Neural cell (in vitro differentiated cells): ENCODE data around the gene SLC6A17. TPM values are rescaled to one million over a fixed set of nuclear protein-coding genes. Genes with fewer than 3 reads are reported as not detected.

ENCODE experiments used
- H2AFZ ChIP-seq: fragments of 200-600, 300-800 bp; sonication (generic), shearing (Covaris generic); 2 replicates; pipeline ENCODE4 v1.6.0; 2014; ENCODE audit warnings: low read depth, mild to moderate bottlenecking, antibody characterized with exemption, low read length, moderate library complexity
- H3F3A ChIP-seq: fragments of 200-600 bp; shearing (Covaris generic); 2 replicates; pipeline ENCODE4 v1.6.1; 2016; ENCODE audit warnings: mild to moderate bottlenecking, moderate library complexity, mixed read lengths, antibody characterized with exemption, low read length; ENCODE audit not compliant: insufficient read depth, poor library complexity, severe bottlenecking
- H3K27ac ChIP-seq: fragments of 200-600, 300-800 bp; sonication (generic), shearing (Covaris generic); 2 replicates; pipeline ENCODE4 v1.5.1; 2014; ENCODE audit warnings: mild to moderate bottlenecking, low read length, moderate library complexity
- H3K27me3 ChIP-seq: fragments of 300-800, 200-600 bp; sonication (generic), shearing (Covaris generic); 2 replicates; pipeline ENCODE4 v1.6.0; 2014; ENCODE audit warnings: mild to moderate bottlenecking, low read depth, low read length, moderate library complexity; ENCODE audit not compliant: insufficient read depth
- H3K36me3 ChIP-seq: fragments of 300-800, 200-600 bp; sonication (generic), shearing (Covaris generic); 2 replicates; pipeline ENCODE4 v1.5.1; 2014; ENCODE audit warnings: mild to moderate bottlenecking, antibody characterized with exemption, low read length, moderate library complexity; ENCODE audit not compliant: insufficient read depth
- H3K4me2 ChIP-seq: fragments of 300-800, 200-600 bp; sonication (generic), shearing (Covaris generic); 2 replicates; pipeline ENCODE4 v1.6.0; 2014; ENCODE audit warnings: mild to moderate bottlenecking, low read length
- H3K4me3 ChIP-seq: fragments of 300-800, 200-600 bp; sonication (generic), shearing (Covaris generic); 2 replicates; pipeline ENCODE4 v1.5.1; 2014; ENCODE audit warnings: mild to moderate bottlenecking, low read length, moderate library complexity
- H3K79me2 ChIP-seq: fragments of 200-600 bp; shearing (Covaris generic); replicated peaks from 2 replicates; pipeline ENCODE4 v1.6.0; 2014; ENCODE audit warnings: mild to moderate bottlenecking, low read length, moderate library complexity; ENCODE audit not compliant: insufficient read depth
- H3K9ac ChIP-seq: fragments of 300-800, 200-600 bp; sonication (generic), shearing (Covaris generic); 2 replicates; pipeline ENCODE4 v1.6.1; 2016; ENCODE audit warnings: mild to moderate bottlenecking, low read length, mixed read lengths
- H3K9me2 ChIP-seq: fragments of 200-600 bp; shearing (Covaris generic); 2 replicates; pipeline ENCODE4 v1.6.1; 2016; ENCODE audit warnings: mild to moderate bottlenecking, low read length, mixed read lengths; ENCODE audit not compliant: insufficient read depth
- H3K9me3 ChIP-seq: fragments of 200-600, 300-800 bp; sonication (generic), shearing (Covaris generic); 2 replicates; pipeline ENCODE4 v1.6.1; 2016; ENCODE audit warnings: mild to moderate bottlenecking, mixed run types, low read length, moderate library complexity, mixed read lengths
- H4K20me1 ChIP-seq: fragments of 200-600 bp; shearing (Covaris generic); 2 replicates; pipeline ENCODE4 v1.6.1; 2016; ENCODE audit warnings: mild to moderate bottlenecking, mixed run types; ENCODE audit not compliant: insufficient read depth
- CTCF ChIP-seq: fragments of 450-650 bp; IDR thresholded peaks from 2 replicates; pipeline ENCODE4 v1.5.1; 2014; ENCODE audit warnings: antibody characterized with exemption, mild to moderate bottlenecking, moderate library complexity; ENCODE audit not compliant: poor library complexity, severe bottlenecking
- EP300 ChIP-seq: fragments of 450-650 bp; conservative IDR thresholded peaks from 2 replicates; pipeline ENCODE4 v1.6.1; 2014; ENCODE audit warnings: antibody characterized with exemption, mild to moderate bottlenecking, moderate library complexity; ENCODE audit not compliant: poor library complexity, severe bottlenecking
- EZH2 ChIP-seq: fragments of 200-600, 300-800 bp; shearing (Covaris generic), sonication (generic); IDR thresholded peaks from 2 replicates; pipeline ENCODE4 v1.6.1; 2014; ENCODE audit warnings: antibody characterized with exemption, low read length, borderline replicate concordance, mild to moderate bottlenecking; ENCODE audit not compliant: insufficient read depth, poor library complexity, severe bottlenecking
- MXI1 ChIP-seq: fragments of 450-650 bp; conservative IDR thresholded peaks from 2 replicates; pipeline ENCODE4 v1.6.1; 2014; ENCODE audit warnings: antibody characterized with exemption, mild to moderate bottlenecking; ENCODE audit not compliant: poor library complexity, severe bottlenecking
- POLR2AphosphoS5 ChIP-seq: IDR thresholded peaks from 2 replicates; pipeline ENCODE4 v1.6.1; 2012
- RAD21 ChIP-seq: fragments of 450-650 bp; conservative IDR thresholded peaks from 2 replicates; pipeline ENCODE4 v1.6.1; 2014; ENCODE audit warnings: antibody characterized with exemption, mild to moderate bottlenecking, moderate library complexity
- REST ChIP-seq: IDR thresholded peaks from 2 replicates; pipeline ENCODE4 v1.6.1; 2012; ENCODE audit warnings: borderline replicate concordance
- SMC3 ChIP-seq: fragments of 450-650 bp; conservative IDR thresholded peaks from 2 replicates; pipeline ENCODE4 v1.6.1; 2014; ENCODE audit warnings: antibody characterized with exemption, mild to moderate bottlenecking, moderate library complexity; ENCODE audit not compliant: poor library complexity
- TAF1 ChIP-seq: IDR thresholded peaks from 2 replicates; pipeline ENCODE4 v1.6.1; 2012; ENCODE audit warnings: low read depth
- polyA plus RNA-seq: library from polyadenylated mRNA; depleted of rRNA; stranded (reverse); fragments of >200 nt; gene quantifications from 2 replicates; pipeline ENCODE4 v1.2.3, GENCODE V29; 2014

SLC6A17 gene
- polyA plus RNA-seq, 1 donor from 2014 or later: 3.5 TPM

GRCh38 chr1:110221119-110221518, 70.8 kb downstream of the SLC6A17 start:
- Histone ChIP-seq H3K36me3 (no peaks in the 10 kb centered on the region), H3K9me3 (no peaks in the 10 kb centered on the region), H4K20me1 (no peaks in the 10 kb centered on the region), H3F3A (no peaks in the 10 kb centered on the region), H3K9ac (no peak overlapping the region), H3K4me2 (no peak overlapping the region), H3K79me2 (no peaks in the 10 kb centered on the region), H3K4me3 (no peak overlapping the region), H3K9me2 (no peaks in the 10 kb centered on the region), H3K27me3 (no peaks in the 10 kb centered on the region), H2AFZ (no peak overlapping the region), H3K27ac (no peak overlapping the region)
- no peak for TF ChIP-seq REST
- TF ChIP-seq POLR2AphosphoS5: no peak
- no peak for TF ChIP-seq EZH2
- TF ChIP-seq CTCF: no peak
- TF ChIP-seq EP300: no peak
- TF ChIP-seq MXI1: no peak
- no peak for TF ChIP-seq TAF1
- TF ChIP-seq SMC3: no peak
- TF ChIP-seq RAD21: no peak

GRCh38 chr1:110223127-110223526, 72.8 kb downstream of the SLC6A17 start:
- H3K27ac ChIP-seq: no peak overlapping the region
- H3K36me3 ChIP-seq: no peaks in the 10 kb centered on the region
- H3K4me2 ChIP-seq: no peak overlapping the region
- H3F3A ChIP-seq: no peaks in the 10 kb centered on the region
- no peaks in the 10 kb centered on the region for H3K9me2 ChIP-seq
- H3K27me3 ChIP-seq: no peaks in the 10 kb centered on the region
- no peaks in the 10 kb centered on the region for H3K9me3 ChIP-seq
- TF ChIP-seq EP300 (no peak), RAD21 (no peak), TAF1 (no peak), EZH2 (no peak), SMC3 (no peak), POLR2AphosphoS5 (no peak), MXI1 (no peak), CTCF (no peak), REST (no peak)
- H3K4me3 ChIP-seq: no peak overlapping the region
- H4K20me1 ChIP-seq: no peaks in the 10 kb centered on the region
- H3K79me2 ChIP-seq: no peaks in the 10 kb centered on the region
- no peak overlapping the region for H3K9ac ChIP-seq
- H2AFZ ChIP-seq: no peak overlapping the region
